Duodenal mucosa (tissue), 2 donors: ENCODE data around the gene SNX9.
"Not testable (repeated sequence)": the region's sequence is repeated elsewhere in the genome, so short reads cannot be mapped to it uniquely, and the experiment has no call there.

ENCODE experiments used
- H3K27ac ChIP-seq: one replicate; pipeline ENCODE4 v1.7.0; 2013; ENCODE audit warnings: low read depth, low read length
- H3K27me3 ChIP-seq, 2 donors: one replicate each; pipeline ENCODE4 v1.7.0; 2013; ENCODE audit warnings: low read length in 2 of 2, control low read depth in 1 of 2; ENCODE audit not compliant: insufficient read depth in 2 of 2, control insufficient read depth in 1 of 2
- H3K36me3 ChIP-seq, 2 donors: one replicate each; pipeline ENCODE4 v1.7.0; 2013; ENCODE audit warnings: low read length in 2 of 2, control low read depth in 1 of 2; ENCODE audit not compliant: insufficient read depth in 2 of 2, control insufficient read depth in 1 of 2
- H3K4me1 ChIP-seq, 2 donors: one replicate each; pipeline ENCODE4 v1.7.0; 2013; ENCODE audit warnings: low read length in 2 of 2, control low read depth in 1 of 2; ENCODE audit not compliant: insufficient read depth in 2 of 2, control insufficient read depth in 1 of 2
- H3K4me3 ChIP-seq, 2 donors: one replicate each; pipeline ENCODE4 v1.7.0; 2013; ENCODE audit warnings: low read length in 2 of 2, low read depth in 1 of 2
- H3K9ac ChIP-seq, 2 donors: one replicate each; pipeline ENCODE4 v1.7.0; 2013; ENCODE audit warnings: low read length in 2 of 2, low read depth in 1 of 2
- H3K9me3 ChIP-seq, 2 donors: one replicate each; pipeline ENCODE4 v1.7.0; 2013; ENCODE audit warnings: low read length in 2 of 2, control low read depth in 1 of 2; ENCODE audit not compliant: control insufficient read depth in 1 of 2

SNX9 gene

GRCh38 chr6:157937318-157937717 is 114.3 kb downstream of the SNX9 start:
- H3K9ac ChIP-seq, result no peak overlapping the region
- no peaks in the 10 kb centered on the region for H3K9me3 ChIP-seq
- H3K27ac ChIP-seq, result no peak overlapping the region
- H3K4me3 ChIP-seq, result no peak overlapping the region
- H3K27me3 ChIP-seq, result no peaks in the 10 kb centered on the region
- H3K36me3 ChIP-seq, result peaks cover 17 to 81% of the 10 kb centered on the region in 2 donors
- H3K4me1 ChIP-seq, result peaks cover 0 to 14% of the 10 kb centered on the region in 2 donors

- H3K36me3 ChIP-seq, result peaks cover 20 to 80% of the 10 kb centered on the region in 2 donors
- no peaks in the 10 kb centered on the region for H3K9me3 ChIP-seq
- H3K27me3 ChIP-seq, result no peaks in the 10 kb centered on the region
- H3K9ac ChIP-seq, result no peak overlapping the region
- no peak overlapping the region for H3K4me3 ChIP-seq
- H3K27ac ChIP-seq, result no peak overlapping the region
- peaks cover 0 to 14% of the 10 kb centered on the region in 2 donors for H3K4me1 ChIP-seq
Measured at GRCh38 chr6:157937916-157938315, 114.9 kb downstream of the SNX9 start.

- not testable (repeated sequence) for H3K9me3 ChIP-seq, H3K4me3 ChIP-seq, H3K27me3 ChIP-seq, H3K9ac ChIP-seq, H3K27ac ChIP-seq
- Histone ChIP-seq H3K36me3 (peaks cover 16 to 82% of the 10 kb centered on the region in 2 donors), H3K4me1 (peaks cover 0 to 14% of the 10 kb centered on the region in 2 donors)
Measured at GRCh38 chr6:157940375-157941036, 117.5 kb downstream of the SNX9 start.

- Histone ChIP-seq H3K9me3 (no peaks in the 10 kb centered on the region), H3K27ac (no peak overlapping the region), H3K9ac (no peak overlapping the region), H3K27me3 (no peaks in the 10 kb centered on the region), H3K4me1 (peaks cover 0 to 14% of the 10 kb centered on the region in 2 donors), H3K4me3 (no peak overlapping the region), H3K36me3 (peaks cover 16 to 78% of the 10 kb centered on the region in 2 donors)
Measured at GRCh38 chr6:157941101-157941863, 118.2 kb downstream of the SNX9 start.

- Histone ChIP-seq H3K4me1 (peaks cover 0 to 14% of the 10 kb centered on the region in 2 donors), H3K27me3 (no peaks in the 10 kb centered on the region), H3K9ac (no peak overlapping the region), H3K4me3 (no peak overlapping the region), H3K36me3 (peaks cover 16 to 69% of the 10 kb centered on the region in 2 donors), H3K9me3 (no peaks in the 10 kb centered on the region), H3K27ac (no peak overlapping the region)
Measured at GRCh38 chr6:157942351-157942750, 119.3 kb downstream of the SNX9 start.

- Histone ChIP-seq H3K4me3 (no peak overlapping the region), H3K36me3 (peaks cover 16 to 63% of the 10 kb centered on the region in 2 donors)
Measured at GRCh38 chr6:157943249-157943963, 120.4 kb downstream of the SNX9 start.

GRCh38 chr6:157943964-157944283 is 120.9 kb downstream of the SNX9 start:
- Histone ChIP-seq H3K4me3 (no peak overlapping the region), H3K4me1 (peaks cover 0 to 14% of the 10 kb centered on the region in 2 donors), H3K27me3 (no peaks in the 10 kb centered on the region), H3K9ac (no peak overlapping the region), H3K27ac (no peak overlapping the region), H3K9me3 (no peaks in the 10 kb centered on the region), H3K36me3 (peaks cover 16 to 58% of the 10 kb centered on the region in 2 donors)

More at GRCh38 chr6:157943249-157943963, 120.4 kb downstream of the SNX9 start:
- Histone ChIP-seq H3K27me3 (no peaks in the 10 kb centered on the region), H3K27ac (no peak overlapping the region), H3K4me1 (peaks cover 0 to 14% of the 10 kb centered on the region in 2 donors), H3K9me3 (no peaks in the 10 kb centered on the region), H3K9ac (no peak overlapping the region)

GRCh38 chr6:157944983-157945931 is 122.2 kb downstream of the SNX9 start:
- H3K9me3 ChIP-seq, result peaks cover 0 to 7% of the 10 kb centered on the region in 2 donors
- H3K9ac ChIP-seq, result no peak overlapping the region
- no peak overlapping the region for H3K27ac ChIP-seq
- H3K4me3 ChIP-seq, result no peak overlapping the region
- peaks cover 16 to 45% of the 10 kb centered on the region in 2 donors for H3K36me3 ChIP-seq
- H3K27me3 ChIP-seq, result no peaks in the 10 kb centered on the region
- peaks cover 0 to 10% of the 10 kb centered on the region in 2 donors for H3K4me1 ChIP-seq

GRCh38 chr6:157946053-157946617 is 123.1 kb downstream of the SNX9 start:
- Histone ChIP-seq H3K27ac (no peak overlapping the region), H3K9me3 (peaks cover 0 to 7% of the 10 kb centered on the region in 2 donors), H3K27me3 (no peaks in the 10 kb centered on the region), H3K36me3 (peaks cover 10 to 37% of the 10 kb centered on the region in 2 donors), H3K4me1 (peaks cover 0 to under 1% of the 10 kb centered on the region in 2 donors), H3K4me3 (no peak overlapping the region), H3K9ac (no peak overlapping the region)
